ENCODE results near the gene PCK2. TPM values are rescaled to one million over a fixed set of nuclear protein-coding genes. Genes with fewer than 3 reads are reported as not detected.

PCK2 gene
- total and polyA plus RNA-seq, 2 of the 8 experiments (the other 6 are each of a cell fraction or from before 2014, with no cell fraction given) = 81.9 to 115 TPM

- TF ChIP-seq TAF1 (IDR thresholded peaks at IDR 0.05; ENCODE audit: low read depth, low read length) (no peak), JUND (IDR thresholded peaks at IDR 0.05; ENCODE audit: low read length) (no peak), EGR1 (IDR thresholded peaks at IDR 0.05; ENCODE audit: borderline replicate concordance, low read depth, low read length) (no peak), SRF (IDR thresholded peaks at IDR 0.05; ENCODE audit: low read depth, low read length) (no peak), CHD7 (IDR thresholded peaks at IDR 0.05; ENCODE audit: insufficient replicate concordance, low read length) (no peak), RFX5 (IDR thresholded peaks at IDR 0.05; ENCODE audit: borderline replicate concordance, low read depth, low read length) (no peak), SUZ12 (IDR thresholded peaks at IDR 0.05; ENCODE audit: low read length) (no peak), TCF12 (IDR thresholded peaks at IDR 0.05; ENCODE audit: low read depth, low read length) (no peak), CHD2 (IDR thresholded peaks at IDR 0.05; ENCODE audit: low read length) (no peak)
These were observed 40.4 kb upstream of the PCK2 start (continued) for GRCh38 chr14:24053548-24054323.

Measured in H1 (cell line).